Activated CD4-positive, alpha-beta T cell treated with anti-CD3 and anti-CD28 coated beads for 48 hours (primary cell): ENCODE results near the gene TMEM154.
"Not testable (repeated sequence)": the region's sequence is repeated elsewhere in the genome, so short reads cannot be mapped to it uniquely, and the experiment has no call there.

Source experiments
- DNase-seq: peaks from one replicate; pipeline ENCODE4 v3.0.0-alpha.2; 2020

TMEM154 gene

DNA sequence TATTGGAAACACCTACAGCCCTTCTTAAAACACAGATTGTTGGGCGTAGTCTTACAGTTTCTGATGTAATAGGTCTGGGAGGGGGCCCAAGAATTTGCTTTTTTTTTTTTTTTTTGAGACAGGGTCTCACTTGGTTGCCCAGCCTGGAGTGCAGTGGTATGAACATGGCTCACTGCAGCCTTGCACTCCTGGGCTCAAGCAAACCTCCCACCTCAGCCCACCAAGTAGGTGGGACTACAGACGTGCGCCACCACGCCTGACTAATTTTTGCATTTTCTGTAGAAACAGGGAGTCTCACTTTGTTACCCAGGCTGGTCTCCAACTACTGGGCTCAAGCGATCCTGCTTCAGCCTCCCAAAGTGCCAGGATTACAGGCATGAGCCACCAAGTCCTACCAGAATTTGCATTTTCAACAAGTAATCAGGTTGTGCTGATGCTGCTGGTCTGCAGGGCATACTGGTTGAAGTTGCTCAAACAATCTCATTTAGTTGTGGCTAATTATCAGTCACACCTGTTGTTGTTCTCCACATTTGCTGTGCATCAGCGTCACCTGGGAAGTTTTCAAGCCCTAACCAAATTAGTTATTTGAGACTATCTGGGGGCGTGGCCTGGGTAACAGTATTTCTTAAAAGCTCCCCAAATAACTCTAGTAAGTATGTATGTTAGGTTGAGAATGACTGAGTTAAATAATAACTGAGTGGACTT lies 14.0 kb downstream of the TMEM154 start:
- no peak for DNase-seq

DNA sequence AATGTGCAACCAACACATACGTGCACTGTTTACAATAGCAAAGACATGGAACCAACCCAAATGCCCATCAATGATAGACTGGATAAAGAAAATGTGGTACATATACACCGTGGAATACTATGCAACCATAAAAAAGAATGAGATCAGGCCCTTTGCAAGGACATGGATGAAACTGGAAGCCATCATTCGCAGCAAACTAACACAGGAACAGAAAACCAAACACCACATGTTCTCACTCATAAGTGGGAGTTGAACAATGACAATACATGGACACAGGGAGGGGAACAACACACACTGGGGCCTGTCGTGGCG lies 15.8 kb downstream of the TMEM154 start:
- not testable (repeated sequence) for DNase-seq

DNA sequence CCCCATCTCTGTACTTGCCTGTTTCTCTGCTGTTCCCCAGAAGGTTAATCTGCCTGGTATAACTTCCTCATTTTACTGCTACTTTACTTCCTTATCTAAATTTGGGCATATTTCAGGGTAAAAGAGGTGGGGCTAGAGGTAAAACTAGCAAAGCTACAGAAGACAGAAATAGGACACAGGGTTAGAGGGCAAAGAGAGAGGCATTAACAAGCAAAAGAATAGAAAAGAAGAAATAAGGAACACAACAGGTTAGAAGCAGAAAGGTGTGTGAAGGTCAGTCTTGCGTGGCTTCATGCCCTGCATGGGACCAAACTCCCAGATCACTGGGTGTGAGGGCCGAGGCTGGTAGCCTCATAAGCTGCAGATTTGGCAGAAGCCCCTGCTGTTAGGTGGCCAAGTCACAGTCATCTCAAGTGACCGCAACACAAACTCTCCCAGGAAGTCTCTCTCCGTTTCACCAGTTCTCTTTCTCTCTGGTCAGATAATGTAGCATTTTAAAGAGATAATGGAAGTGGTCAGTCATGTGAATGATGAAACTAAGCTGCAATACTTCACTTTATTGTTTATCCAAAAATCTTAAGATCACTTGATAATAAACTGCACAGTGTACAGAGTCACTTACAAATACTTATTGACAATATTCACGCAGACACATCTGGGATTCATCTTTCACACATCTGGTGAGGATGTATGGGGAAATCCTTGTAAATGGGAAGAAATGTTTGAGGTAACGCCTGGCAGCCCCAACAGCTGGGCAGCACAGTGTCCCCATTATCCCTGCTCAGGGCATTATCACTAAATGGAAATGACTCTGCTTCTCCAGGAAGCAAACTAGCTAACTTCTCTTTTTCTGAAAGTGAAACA lies 16.4 kb downstream of the TMEM154 start:
- DNase-seq: no peak

DNA sequence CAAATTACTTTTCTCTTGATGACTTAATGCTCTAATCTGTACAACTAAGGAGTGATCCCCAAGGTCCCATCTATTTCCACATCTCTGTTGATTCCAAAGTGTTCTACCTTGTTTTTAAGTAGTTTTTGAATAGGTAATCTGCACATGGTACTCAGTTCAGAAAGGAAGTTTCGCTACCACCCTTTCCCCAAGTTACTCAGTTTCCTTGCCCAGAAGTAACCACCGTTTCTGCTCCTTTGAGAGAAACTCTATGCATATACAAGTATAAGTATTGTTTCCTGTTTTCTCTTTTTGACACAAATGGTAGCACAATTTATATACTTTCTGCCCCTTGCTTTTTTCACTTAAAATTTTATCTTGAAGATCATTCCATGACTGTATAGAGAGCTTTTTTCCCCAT lies 18.1 kb downstream of the TMEM154 start:
- no peak for DNase-seq

DNA sequence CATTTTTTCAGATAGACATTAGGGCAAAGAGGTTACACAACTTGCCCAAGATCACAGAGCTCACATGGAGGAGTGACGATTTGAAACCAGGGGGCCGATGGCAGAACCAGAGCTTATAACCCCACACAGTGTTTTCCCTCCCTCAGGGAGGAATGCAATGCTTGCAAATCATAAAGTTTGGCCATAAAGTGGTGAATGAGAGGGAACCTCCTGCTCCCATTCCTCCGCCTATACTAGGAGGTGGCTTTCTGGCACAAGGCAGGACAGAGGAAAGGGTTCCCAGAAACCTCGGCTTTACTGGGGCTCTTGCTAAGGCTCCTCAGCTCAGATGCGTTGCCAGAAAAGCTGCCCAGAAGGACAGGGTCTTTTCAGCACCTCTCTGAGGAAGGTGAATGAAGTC lies 19.3 kb downstream of the TMEM154 start:
- no peak for DNase-seq

DNA sequence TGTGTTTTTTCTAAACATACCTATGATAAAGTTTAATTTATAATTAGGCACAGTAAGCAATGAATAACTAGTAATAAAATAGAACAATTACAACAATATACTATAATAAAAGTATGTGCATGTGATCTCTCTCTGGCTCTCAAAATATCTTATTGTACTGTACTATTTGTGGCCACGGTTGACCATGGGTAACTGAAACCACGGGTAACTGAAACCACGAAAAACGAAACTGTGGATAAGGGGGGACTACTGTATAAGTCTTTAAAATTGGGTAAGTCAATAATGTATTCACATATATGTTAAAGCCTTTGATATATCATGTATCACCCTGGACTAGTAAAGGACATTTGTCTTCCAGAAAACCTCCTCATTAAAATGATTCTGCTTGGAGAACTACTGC lies 20.0 kb downstream of the TMEM154 start:
- DNase-seq: no peak

DNA sequence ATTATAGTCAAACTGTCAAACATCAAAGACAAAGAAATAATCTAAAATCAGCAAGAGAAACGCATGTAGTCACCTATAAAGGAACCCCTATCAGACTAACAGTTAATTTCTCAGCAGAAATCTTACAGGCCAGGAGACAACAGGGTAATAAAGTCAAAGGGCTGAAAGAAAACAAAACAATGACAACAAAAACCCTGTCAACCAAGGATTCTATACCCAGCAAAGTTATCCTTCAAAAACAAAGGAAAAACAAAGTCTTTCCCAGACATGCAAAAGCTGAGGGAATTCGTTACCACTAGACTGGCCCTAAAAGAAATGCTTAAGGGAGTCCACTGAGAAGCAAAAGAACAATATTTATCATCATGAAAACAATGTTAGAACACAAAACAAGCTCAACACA lies 22.1 kb downstream of the TMEM154 start:
- DNase-seq: no peak

DNA sequence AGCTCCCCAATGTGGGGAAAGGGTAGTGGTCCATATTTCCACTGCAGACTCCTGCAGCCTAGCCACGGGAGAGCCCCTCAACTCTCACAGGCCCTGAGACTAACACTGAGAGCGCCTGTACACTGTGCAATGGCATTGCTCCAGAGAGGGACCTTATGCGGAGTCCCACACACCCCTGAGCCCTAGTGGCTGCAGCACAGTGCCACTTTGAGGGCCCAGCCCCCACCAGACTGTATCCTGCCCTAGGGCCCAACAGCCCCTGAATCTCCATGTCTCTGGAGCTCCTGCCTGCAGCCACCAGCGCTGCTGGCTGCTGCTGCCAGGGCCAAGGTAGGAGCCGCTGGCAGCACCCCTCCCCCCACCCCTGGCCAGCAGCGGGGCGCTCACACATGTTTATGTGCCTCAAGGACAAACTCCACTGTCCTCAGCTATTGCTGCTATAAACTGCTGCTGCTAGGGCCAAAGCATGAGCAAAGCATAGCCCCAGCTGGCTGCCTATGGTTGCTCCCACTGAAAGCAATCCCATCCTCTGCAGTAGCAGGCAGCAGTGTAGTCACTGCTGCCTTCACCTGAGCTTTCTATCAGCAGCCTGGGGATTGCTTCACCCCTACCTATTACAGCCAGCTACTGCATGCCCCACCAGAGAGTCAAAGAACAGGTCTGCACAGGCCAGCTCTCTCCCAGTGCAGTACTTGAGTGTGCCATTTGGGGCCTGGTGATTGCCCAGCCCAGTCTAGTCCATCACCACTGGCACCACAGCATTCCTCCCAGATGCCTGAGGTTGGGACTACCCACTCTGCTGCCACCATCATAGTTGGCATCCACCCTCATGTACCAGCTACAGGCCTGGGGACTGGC lies 24.3 kb downstream of the TMEM154 start:
- DNase-seq: no peak

DNA sequence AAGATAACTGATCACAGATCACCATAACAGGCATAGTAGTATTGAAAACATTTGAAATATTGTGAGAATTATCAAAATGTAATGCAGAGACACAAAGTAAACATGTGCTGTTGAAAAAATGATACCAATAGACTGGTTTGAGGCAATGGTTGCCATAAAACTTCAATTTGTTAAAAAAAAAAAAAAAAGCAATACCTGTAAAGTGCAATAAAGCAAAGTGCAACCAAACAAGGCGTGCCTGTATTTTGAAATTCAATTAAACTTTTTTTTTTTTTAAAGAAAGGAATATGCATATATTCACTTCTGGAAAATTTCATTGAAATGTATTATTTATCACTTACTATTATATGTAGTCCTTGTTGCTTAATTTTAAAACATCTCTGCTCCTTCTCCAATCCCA lies 27.7 kb downstream of the TMEM154 start:
- DNase-seq: no peak

DNA sequence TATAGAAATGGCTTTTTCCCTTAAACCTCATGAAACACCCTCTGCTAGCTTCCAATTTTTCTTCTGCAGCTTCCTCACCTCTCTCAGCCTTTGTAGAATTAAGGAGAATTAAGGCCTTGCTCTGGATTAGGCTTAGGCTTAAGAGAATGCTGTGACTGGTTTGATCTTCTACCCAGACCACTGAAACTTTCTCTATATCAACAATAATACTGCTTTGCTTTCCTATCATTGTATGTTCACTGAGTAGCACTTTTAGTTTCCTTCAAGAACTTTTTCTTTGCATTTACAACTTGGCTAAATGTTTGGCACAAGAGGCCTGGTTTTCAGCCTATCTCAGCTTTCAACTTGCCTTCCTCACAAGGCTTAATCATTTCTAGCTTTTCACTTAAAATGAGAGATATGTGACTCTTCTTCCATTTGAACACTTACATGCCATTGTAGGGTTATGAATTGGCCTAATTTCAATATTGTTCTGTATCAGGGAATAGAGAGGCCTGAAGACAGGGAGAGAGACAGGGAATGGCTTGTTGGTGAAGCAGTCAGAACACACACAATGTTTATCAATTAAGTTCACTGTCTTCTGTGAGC lies 28.2 kb downstream of the TMEM154 start:
- no peak for DNase-seq

DNA sequence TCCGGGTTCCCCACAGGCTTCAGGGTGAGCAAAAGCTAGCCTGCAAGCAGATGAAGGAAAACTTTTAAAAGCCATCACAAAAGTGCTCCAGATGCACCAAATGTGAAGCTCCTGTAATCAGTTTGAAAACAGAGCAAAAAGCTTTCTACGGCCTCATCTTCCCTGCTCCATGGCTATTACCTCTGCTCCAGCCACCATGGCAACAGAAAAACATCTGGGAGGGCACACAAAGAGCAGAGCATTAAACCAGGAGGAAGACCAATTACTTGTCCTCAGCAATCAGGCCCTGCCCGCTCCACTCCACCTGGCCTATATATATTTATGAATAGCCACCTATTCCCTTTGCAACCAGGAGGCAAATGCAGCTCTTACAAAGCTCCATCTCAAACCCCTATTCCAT lies 33.6 kb downstream of the TMEM154 start:
- no peak for DNase-seq

DNA sequence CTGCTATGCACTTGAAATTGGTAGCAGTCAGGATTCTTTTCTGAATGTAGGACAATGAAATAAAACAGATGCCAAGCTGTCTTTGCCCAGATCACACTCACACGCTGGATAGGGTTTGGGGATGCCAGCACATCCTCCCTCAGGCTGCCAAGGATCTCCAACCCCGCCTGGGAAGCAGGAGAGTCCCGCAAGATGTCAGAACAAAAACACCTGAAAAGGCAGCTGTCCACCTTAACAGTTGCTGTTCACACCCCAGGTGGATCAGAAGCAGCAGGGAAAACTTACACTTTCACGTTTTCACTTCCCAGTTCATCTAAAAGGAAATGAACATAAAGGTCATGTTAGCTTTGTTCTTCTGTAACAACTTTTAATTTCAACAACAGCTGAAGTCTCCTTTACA lies 35.7 kb downstream of the TMEM154 start:
- DNase-seq: no peak

DNA sequence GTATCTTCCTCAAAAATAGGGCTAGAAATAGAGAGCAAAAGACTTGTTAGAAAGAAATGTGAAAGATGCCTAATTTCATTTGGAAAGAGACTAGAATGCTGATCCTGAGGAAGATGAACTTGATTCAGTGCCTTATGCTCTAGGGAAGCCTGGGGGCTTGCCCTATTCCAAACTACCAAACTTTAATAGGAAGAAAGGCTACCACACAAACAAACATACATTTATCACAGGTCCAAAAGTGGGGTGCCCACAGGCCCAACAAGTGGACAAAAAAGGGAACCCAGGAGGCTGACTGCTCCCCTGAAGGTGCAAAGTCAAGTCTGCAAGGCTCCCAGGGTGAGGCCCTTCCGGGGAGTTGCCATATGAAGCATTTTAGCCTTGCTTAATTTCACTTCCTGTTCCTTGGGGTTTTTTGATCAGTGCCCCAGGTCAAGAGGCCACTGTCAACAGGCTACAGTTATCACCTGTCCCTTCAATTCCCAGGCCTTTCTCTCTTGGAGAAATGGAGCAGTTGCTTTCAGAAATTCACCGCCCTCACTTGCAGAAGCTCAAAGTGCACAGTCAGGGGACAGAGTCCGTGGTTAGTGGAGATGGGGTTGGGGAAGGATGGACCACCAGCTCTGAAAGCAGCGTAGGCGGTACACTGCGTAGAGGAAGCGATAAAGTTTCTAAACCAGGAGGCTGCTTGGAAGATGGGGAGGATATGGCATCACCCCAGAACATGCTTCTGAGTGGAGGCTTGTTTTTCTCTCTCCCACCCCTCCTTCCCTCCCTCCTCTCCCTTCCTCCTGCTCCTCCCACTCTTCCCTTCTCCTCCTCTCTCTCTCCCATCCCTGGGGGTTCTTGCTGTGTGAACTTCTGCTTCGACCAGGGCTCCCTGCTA lies 36.4 kb downstream of the TMEM154 start:
- DNase-seq: peak; percentile 18

DNA sequence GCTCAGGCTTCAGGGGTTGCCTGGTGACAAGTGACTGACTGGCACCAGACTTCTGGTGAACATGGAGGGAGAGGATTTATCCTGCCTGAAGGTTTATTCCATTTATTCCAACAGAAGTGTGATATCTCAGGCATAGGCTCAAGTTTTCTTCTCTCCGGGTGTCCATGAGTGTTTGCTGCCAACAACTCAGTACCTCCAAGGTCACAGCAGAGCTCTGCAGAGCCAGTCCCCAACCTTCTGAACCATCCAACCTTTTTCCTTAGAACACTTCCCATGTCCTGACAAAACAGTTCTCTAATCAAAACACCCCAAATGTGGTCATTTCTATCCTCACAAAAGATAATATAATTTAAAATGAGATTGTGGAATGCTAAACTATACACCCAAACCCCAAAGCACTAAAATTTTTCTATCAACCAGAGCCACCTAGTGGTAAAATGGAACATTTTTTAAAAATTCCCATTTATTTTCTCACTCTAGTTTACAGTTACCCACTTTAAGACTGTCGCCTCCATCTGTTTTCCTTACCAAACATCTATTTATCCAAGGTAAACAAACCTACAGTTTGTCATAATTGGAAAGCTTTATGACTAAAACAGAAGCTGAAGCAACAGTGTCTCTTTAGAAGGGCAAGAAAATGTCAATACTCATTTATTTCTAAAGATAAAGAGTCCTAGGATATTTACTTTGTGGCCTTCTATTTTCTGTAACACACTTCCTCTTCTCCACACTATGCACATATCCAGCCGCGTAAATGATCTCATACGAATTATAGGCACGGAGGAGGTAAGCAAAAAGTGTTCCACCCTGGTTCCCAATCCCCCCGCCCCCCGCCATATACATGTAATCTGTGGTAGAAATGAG lies 39.5 kb downstream of the TMEM154 start:
- DNase-seq: no peak

DNA sequence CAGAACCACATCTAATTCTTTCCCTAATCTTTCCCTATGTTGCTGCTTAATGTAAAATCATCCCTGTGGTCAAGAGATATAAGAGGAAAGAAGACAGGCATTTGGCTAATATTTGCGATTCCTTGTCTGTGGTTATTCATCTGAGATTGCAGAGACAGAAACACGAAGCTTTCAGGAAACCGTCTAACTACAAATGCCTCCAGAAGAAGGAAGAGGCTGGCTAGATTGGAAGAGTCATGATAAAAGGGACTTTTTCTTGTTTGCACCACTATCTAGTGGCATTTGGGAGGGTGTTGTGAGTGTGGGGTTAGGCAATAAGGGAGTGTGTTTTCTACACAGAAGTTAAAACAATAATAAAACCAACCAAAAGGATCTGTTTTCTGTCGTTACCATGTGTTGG lies 43.9 kb downstream of the TMEM154 start:
- DNase-seq: no peak

DNA sequence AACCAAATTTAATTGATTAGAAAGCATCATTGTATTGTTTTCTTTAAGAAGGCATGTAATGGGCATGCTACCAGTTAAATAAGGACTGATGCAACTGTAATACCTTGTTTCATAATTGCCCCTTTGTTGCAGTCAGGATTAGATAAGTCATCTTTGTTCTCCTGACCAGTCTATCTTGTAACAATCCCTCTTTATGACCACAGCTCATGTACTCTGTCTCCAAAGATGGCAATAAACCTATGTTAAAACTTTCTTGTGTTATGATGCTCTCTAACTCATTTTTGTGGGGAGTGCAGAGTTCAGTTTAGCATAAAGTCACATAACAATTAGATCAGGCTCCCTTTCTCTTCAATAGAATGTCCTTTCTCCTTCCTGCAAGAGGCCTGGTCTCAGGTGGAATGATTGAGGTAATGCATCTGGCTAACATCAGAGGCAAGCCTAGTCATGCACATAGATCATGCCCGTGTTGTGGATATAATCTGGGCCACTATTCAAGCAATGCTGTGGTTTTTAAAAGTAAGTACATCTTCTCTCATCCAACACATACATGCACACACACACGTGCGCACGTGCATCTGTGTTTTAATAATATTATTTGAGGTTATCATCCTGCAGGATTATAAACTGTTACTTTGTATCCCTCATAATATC lies 45.6 kb downstream of the TMEM154 start:
- DNase-seq: no peak

DNA sequence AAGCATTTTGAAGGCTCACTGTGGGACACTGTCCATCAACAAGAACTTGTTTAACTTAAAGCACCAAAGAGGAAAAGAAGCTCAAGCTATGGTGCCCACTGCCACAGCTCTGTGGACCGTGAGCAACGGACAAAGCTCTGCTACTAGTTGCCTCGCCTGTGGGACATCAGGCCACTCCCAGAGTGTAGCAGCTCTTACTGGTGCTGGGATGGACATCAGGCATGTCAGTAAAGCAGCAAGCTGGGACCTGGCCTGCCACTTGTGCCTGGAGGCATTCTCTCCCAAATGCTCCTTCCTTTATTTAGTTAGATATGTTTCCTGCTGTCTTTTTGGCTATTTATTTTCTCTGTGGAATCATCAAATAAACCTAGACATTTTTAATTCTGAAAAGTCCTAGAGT lies 46.7 kb downstream of the TMEM154 start:
- no peak for DNase-seq

DNA sequence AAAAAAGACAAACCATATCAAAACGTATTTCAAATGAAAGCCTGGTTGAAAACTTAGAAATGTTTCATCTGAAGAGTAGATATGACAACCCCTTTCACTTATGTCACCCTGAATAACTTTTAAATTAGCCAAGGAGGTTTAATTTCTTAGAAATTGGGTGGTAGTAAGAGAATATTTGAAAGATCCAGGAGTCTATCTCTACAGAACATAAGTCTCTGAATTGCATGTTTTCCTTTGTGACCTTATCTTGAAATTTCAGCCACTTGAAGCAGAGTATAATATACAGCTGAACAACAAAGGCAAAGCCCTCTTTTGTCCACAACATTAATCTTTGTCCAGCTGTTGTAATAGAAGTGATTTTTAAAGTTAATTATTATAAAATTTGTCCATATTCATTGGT lies 49.5 kb downstream of the TMEM154 start:
- DNase-seq: no peak

DNA sequence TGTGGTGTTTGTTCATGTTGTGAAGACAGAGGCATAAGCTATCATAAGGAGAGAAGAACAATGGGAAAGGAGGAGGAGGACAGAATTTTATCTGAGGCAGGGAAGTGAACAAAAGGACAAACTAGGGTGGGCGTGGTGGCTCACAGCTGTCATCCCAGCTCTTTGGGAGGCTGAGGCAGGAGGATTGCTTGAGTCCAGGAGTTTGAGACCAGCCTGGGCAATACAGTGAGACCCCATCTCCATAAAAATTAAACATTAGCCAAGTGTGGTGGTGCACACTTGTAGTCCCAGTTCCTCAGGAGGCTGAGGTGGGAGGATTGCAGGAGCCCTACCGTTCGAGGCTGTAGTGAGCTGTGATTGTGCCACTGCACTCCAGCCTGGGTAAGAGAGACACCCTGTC lies 49.9 kb downstream of the TMEM154 start:
- DNase-seq: no peak

DNA sequence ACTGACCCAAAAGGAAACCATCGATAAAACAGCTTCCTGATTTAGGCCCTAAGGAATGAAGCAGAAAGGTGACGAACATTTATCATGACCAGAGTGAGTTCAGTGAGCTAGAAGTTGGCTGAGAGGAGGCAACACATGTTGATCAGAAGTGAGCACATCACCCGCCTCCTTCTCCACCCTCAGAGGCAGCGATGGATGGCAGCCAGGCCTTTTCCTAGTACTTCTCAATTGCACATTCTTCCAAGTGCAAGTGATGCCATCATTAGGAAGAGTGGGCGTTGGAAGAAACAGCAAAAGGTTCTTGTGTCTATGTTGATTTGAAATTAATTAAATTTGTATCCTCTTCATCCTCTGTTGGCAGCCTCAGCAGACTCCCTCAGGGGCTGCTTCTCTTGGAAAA lies 51.7 kb downstream of the TMEM154 start:
- no peak for DNase-seq

DNA sequence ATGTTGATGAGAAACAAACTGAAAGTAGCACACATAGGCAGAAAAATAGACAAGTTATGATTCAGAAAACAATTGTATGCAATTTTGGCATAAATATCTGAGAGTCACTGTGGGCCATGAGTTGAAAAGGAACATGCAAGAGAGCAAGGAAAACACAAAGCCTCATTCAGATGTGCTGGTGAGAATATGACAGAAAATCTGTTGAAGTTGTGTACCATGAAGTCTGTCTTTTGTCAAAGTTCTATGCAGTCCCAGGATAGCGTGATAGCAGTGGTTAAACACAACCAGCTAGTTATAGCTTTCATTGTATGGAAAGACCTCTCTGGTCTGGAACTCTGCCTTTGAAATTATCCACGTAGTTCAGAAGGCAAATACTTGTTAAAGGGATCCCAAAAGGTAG lies 53.0 kb downstream of the TMEM154 start:
- no peak for DNase-seq
